Stimulated activated CD8-positive, alpha-beta memory T cell treated with anti-CD3 and anti-CD28 coated beads, Interleukin-7, amount 100 ng/mL, for 1 hour (primary cell): ENCODE results near the gene TRIM36.

Experiments used
- DNase-seq, 2 donors: peaks; one replicate each; pipeline ENCODE4 v3.0.0-alpha.2; 2020; ENCODE audit warnings: low read depth in 2 of 2

Gene TRIM36

DNA sequence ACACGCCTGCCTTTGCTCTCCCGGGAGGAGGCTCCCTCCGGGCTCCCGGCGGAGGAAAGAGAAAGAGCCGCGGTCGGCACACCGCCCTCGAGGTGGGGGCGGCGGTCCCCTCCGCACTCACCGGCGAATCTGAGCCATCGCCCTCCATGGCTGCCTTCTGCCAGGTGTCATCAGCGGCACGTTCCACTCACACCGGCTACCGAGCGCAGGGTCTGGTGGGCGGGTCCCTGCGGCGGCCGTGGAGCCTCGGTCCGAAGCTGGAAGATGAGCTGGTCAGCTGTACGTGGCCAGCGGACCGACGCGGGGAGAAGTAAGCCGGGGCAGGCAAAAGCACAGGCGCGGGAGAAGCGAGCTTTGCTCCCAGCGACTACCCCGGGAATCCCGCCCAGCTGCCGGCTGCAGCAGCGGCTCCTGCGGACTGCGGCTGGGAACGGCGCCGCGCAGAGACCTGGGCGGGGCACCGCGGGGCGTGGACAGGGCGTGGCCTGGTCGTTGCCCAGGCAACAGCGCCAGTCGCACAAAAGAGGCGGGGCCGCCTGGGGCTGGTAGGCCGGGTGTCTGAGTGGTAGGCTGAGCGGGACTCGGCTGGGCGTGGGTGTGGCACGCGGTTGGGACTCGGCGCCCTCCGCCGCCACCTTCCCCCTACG, at the start of gene TRIM36:
TSS of gene TRIM36 (minus strand) at position 422 of the 647 bp plus-strand sequence. CDS start at position 148, 274 bp downstream.
- DNase-seq, result peak; percentile 74 to 78

GRCh38 chr5:115214541-115214940, 44.8 kb upstream of the TRIM36 start:
- DNase-seq, result no peak

- peak in 1 of 2 donors; percentile 0 for DNase-seq
Observed at GRCh38 chr5:115209279-115209678, 39.6 kb upstream of the TRIM36 start.

DNA sequence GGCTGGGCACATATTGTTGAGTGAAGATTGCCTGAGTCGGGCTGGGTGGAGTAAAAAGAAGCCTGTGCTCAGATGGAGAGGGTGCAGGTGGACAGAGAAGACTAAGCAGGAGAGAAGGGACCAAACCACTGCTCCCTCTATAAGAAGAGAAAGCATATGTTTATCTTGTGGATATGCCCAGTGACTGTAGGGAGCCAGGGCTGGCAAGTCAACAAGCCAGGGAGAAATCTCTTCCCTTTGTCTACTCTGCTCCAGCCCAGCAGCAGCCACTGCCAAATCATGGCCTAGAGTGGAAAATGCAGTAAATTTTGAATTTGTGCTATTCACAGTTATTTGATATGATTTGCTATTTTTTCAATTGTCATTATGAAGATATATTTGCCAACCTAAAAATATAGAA, 33.2 kb upstream of the TRIM36 start:
- no peak for DNase-seq

GRCh38 chr5:115196161-115196560, 26.5 kb upstream of the TRIM36 start:
- DNase-seq, result no peak

- no peak for DNase-seq
Observed at GRCh38 chr5:115194676-115195075, 25.0 kb upstream of the TRIM36 start.

DNA sequence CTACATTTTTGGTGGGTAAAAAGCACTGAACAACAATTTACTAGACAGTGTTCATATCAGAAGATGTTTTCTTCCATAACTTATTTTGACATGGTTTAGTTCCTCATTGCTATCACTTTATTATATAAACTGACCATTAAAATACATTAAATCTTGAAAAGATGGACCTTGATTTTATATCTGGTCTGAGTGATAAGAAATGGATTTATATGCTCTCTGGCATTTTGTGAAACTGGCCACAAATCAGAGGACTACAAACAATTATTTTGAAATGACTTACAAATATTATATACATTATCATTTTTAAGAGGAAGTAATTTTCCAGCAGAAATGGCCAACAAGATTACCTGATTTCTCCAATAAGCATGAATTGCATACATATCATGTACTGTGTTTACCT, 23.6 kb upstream of the TRIM36 start:
- DNase-seq, result no peak

DNA sequence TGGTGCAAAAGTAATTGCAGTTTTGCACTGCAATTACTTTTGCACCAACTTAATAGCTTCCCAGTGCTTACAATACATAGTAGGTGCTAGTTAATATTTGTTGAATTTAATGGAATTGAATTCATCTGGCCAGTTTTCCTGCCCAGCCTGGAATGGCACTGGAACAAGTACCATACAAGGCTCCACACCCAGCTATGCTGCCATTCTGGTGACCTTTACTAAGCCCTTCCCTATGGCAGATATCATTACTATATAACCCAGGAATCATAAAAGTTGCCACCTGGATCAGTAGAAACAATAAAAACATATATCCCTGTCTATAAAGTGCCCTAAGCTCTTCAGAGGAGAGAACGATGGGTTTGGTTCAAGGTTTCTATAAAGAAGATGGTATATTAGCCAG, 22.4 kb upstream of the TRIM36 start:
- no peak for DNase-seq

DNA sequence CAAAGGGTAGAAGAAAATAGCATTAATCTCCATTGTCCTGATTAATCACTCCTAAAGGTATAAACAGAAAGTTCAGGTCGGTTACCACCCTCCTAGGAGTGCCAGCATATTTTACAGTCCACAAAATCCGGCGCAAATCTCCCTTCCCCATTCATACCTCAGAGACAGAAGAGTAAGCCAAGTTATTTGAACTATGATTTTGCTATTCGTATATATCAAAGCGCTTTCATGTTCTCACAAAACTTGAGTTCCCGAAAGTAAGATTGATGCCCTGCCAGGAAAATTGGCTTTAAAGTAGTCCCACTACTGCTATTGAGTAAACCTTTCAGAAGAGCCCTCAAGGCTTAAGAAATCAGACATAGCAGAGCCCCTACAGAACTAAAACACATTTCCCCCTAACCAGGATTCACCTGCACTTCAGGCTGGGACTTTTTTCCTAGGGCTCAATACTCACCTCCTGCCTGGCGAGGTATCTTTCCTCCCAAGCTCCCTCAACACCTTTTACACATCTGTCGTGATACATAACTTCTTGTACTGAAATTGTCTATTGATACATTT, 21.8 kb upstream of the TRIM36 start:
- no peak for DNase-seq

- no peak for DNase-seq
Observed at GRCh38 chr5:115190388-115190787, 20.7 kb upstream of the TRIM36 start.

DNA sequence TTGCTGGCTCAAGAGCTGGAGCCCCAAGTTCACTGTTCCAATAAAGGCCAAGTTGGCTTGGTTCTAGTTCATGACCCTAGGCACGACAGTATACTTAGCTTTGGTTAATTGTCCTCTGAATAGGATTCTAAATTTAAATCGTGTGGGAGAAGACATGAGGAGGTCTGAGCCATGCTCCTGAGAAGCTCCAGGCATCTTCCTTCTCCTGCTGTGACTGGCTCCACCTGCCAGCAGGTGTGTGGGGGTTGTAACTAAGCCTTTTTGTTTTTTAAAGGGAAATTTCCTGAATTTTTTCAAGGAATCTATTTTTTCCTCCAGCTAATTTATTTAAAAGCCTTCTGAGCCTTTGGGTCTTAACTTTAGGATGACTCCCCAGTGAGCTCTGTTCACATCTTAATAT, 20.2 kb upstream of the TRIM36 start:
- DNase-seq, result no peak

GRCh38 chr5:115186794-115187193, 17.1 kb upstream of the TRIM36 start:
- DNase-seq, result no peak

DNA sequence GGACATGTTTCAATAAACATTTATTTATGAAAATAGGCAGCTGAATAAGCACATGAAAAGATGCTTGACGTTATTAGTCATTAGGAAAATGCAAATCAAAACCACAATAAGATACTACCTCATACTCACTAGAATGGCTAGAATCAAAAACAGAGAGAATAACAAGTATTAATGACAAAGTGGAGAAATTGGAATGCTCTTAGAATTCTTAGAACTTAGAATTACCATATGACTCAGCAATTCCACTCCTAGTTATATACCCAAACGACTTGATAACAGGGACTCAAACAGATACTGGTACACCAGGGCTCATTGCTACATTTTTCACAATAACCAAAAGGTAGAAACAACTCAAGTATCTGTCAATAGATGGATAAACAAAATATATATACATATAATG, 15.1 kb upstream of the TRIM36 start:
- DNase-seq, result no peak

- no peak for DNase-seq
Observed at GRCh38 chr5:115181757-115182156, 12.0 kb upstream of the TRIM36 start.

GRCh38 chr5:115180165-115180709, 10.5 kb upstream of the TRIM36 start:
- no peak for DNase-seq

- no peak for DNase-seq
Observed at GRCh38 chr5:115179394-115180164, 9.9 kb upstream of the TRIM36 start.

GRCh38 chr5:115179030-115179393, 9.3 kb upstream of the TRIM36 start:
- DNase-seq, result no peak

DNA sequence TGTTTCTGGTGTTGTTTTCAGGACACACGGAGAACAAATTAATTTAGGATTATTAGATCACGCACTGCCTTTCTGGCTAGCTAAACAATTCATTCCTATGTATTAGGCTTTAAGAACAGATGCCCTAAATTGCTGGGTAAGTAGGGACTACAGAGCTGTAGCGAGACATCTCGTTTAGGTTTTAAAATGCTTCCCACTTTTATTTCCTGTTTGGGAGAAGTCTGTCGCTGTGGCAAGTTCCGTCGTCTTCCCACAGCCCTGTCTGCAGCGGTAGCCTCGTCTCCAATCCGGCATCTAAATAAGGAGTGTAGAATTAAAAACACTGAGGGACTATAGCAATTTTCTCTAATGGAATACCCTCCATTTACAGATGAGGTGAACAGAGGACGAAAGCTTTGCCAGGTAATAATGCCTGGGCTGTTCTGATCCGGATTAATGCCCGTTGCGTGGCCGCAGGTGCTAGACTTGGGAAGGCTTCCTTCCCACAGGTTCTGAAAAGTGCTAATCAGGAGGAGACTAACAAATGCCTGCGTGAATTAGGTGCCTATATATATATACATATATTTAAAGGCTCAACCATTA, 1.3 kb upstream of the TRIM36 start:
- no peak for DNase-seq

DNA sequence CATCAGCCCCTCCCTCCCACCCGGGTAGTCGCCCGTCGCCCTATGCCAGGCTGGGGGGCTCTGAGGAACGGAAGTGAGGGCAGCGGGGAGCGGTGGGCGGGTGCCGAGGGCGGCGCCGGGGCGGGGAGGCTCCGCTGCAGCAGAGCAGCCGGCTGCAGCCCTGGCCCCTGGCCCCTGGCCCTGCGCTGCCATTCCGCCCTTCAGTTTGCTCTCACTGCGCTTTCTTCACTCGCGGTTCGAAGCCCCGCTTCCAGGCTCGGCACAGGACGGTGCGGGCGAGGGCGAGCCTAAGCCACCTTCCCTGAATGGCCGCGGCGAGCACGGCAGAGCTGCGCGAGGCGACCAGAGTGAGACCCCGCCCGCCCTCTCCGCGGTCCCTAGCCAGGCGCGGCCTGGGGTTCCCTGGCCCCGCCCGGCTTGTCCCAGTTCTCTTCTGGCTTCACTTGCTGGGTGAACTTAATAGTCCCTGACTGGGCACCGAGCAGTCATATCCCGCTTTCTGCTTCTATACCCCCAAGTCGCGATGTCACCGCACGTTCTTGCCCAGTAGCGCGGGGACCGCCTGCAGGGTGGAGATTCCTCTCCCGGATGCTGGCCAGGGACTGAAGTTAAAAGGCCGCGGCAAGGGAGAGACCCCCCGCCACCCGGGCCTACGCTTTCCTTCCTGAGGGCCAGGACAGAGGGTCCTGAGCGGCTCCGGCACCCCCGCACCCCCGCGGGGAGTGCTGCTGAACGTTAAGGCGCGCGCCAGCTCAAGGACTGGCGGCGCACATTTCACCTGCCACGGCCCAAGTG, 623 bp upstream of the TRIM36 start:
- DNase-seq, result no peak

DNA sequence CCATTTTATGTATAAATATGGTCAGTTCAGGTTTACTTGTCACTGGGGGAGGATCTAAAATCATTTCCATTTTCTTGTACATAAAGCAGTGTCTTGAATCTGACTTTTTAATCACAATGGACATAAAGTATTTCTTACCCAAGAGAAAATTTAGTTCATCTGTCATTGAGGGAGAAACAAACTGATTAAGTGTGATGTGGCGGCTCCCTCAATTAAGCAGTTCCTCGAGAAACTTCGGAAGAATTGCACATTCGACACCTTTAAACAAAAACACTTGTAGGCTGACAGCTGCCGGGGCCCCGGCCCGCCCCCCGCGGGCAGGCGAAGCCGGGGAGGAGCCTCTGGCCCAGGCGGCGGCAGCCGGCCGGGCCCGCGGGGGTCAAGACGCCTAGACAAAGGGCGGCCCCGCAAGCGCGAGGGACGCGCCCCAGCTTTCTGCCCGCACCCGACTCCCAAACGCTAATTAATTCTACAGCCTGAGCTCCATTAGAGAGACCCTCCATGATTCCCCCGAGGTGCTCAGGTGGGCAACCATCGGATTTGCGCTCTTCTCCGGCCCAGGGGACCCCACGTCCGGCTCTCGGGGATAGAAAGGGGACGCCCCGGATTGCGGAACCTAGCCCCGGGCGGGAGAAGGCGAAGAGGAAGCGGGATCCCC, 750 bp downstream of the TRIM36 start:
- no peak for DNase-seq

DNA sequence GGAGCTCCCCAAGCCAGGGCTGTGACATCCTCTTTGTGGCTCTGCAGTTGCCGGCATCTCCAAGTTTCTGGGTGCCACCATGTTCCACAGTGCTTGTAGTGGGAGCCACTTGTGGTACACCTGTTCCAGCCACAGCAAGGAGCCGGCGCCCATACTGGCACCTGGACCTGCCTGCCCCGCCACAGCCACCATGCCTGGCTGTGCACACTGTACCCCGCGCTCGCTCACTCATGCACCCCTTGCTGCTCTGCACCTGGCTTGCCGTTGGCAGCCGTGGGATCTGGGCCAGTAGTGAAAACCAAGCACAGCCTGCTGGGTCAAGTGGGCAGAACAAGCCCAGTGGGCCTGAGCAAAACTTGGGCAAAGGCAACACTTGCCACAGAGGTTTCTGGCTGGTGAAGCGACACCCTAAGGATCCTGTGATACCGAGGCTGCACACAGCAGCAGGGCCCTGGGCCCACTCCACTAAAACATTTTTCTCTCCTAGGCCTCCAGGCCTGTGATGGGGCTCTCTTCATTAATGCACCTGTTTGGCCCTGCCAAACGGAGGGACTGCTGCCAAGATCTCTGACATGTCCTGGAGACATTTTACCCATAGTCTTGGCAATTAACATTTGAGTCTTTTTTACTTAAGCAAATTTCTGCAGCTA, 2.8 kb downstream of the TRIM36 start:
- DNase-seq, result no peak
